Smooth muscle cell (in vitro differentiated cells): ENCODE measurements around the gene C13orf46. TPM values are rescaled to one million over a fixed set of nuclear protein-coding genes. Genes with fewer than 3 reads are reported as not detected.

Experiments used
- DNase-seq: peaks from one replicate; lab custom pipeline; 2025; ENCODE audit not compliant: unreplicated experiment; lab: John Stamatoyannopoulos, UW
- H2AFZ ChIP-seq: fragments of 200-600 bp; sonication (generic); 2 replicates; pipeline ENCODE4 v1.6.0; 2016; ENCODE audit warnings: antibody characterized with exemption, low read depth, mild to moderate bottlenecking
- H3F3A ChIP-seq: fragments of 200-600 bp; sonication (generic); 2 replicates; pipeline ENCODE4 v1.6.0; 2017; ENCODE audit warnings: antibody characterized with exemption, low read depth
- H3K27ac ChIP-seq: fragments of 200-600 bp; sonication (generic); 2 replicates; pipeline ENCODE4 v1.5.1; 2016; ENCODE audit warnings: low read depth, mild to moderate bottlenecking
- H3K27me3 ChIP-seq: fragments of 200-600 bp; sonication (generic); 2 replicates; pipeline ENCODE4 v1.6.1; 2016; ENCODE audit warnings: low read depth, mild to moderate bottlenecking
- H3K36me3 ChIP-seq: fragments of 200-600 bp; sonication (generic); 2 replicates; pipeline ENCODE4 v1.5.1; 2016; ENCODE audit warnings: low read depth
- H3K4me1 ChIP-seq: fragments of 200-600 bp; sonication (generic); 2 replicates; pipeline ENCODE4 v1.5.1; 2016; ENCODE audit warnings: low read depth
- H3K4me2 ChIP-seq: fragments of 200-600 bp; sonication (generic); 2 replicates; pipeline ENCODE4 v1.6.0; 2016; ENCODE audit warnings: mild to moderate bottlenecking
- H3K4me3 ChIP-seq: fragments of 200-600 bp; sonication (generic); 2 replicates; pipeline ENCODE4 v1.5.1; 2016; ENCODE audit warnings: mild to moderate bottlenecking
- H3K79me2 ChIP-seq: fragments of 200-600 bp; sonication (generic); 2 replicates; pipeline ENCODE4 v1.6.0; 2016; ENCODE audit warnings: low read depth, mild to moderate bottlenecking
- H3K9ac ChIP-seq: fragments of 200-600 bp; sonication (generic); 2 replicates; pipeline ENCODE4 v1.6.0; 2016; ENCODE audit warnings: low read depth
- H3K9me3 ChIP-seq: fragments of 200-600 bp; sonication (generic); replicated peaks from 2 replicates; pipeline ENCODE4 v1.5.1; 2016; ENCODE audit warnings: low read depth
- H4K20me1 ChIP-seq: fragments of 200-600 bp; sonication (generic); 2 replicates; pipeline ENCODE4 v1.6.0; 2016; ENCODE audit warnings: low read depth
- WGBS: methylation state at CpG from one replicate; pipeline ENCODE4 v1.1.7; 2016; ENCODE audit warnings: low lambda C conversion rate; 5-methylcytosine and 5-hydroxymethylcytosine counted together
- polyA plus RNA-seq: library from polyadenylated mRNA; unstranded; fragments of >200 nt; fragmentation: Nextera tagmentation; extraction: Ambion mirVana; gene quantifications from 2 replicates; pipeline ENCODE4 v1.2.1, GENCODE V29; 2016
- total RNA-seq: library from RNA; depleted of rRNA; stranded (reverse); fragments of >200 nt; gene quantifications from 2 replicates; pipeline ENCODE4 v1.2.3, GENCODE V29; 2014
- TF ChIP-seq, protein P1 (sequence below): fragments of 200-600 bp; sonication (generic); IDR thresholded peaks from 2 replicates; pipeline ENCODE4 v1.5.1; 2017; ENCODE audit warnings: borderline replicate concordance, mild to moderate bottlenecking, antibody characterized with exemption; ENCODE audit not compliant: insufficient read depth, poor library complexity, severe bottlenecking

C13orf46 gene
- total and polyA plus RNA-seq, 2 experiments from 2014 or later = 0.26 to 5.8 TPM

- Histone ChIP-seq H3K27ac (no peak overlapping the region), H3K36me3 (no peaks in the 10 kb centered on the region), H3K4me2 (no peak overlapping the region), H3K4me3 (no peak overlapping the region), H4K20me1 (peaks cover 10% of the 10 kb centered on the region), H3K79me2 (no peaks in the 10 kb centered on the region), H3K9me3 (no peaks in the 10 kb centered on the region), H3K4me1 (no peaks in the 10 kb centered on the region), H3K9ac (no peak overlapping the region), H3F3A (no peaks in the 10 kb centered on the region), H2AFZ (no peak overlapping the region), H3K27me3 (no peaks in the 10 kb centered on the region)
- no peak for DNase-seq
- WGBS = 96% methylated on average over 15 of the region's 15 CpGs
- TF ChIP-seq, protein P1, sequence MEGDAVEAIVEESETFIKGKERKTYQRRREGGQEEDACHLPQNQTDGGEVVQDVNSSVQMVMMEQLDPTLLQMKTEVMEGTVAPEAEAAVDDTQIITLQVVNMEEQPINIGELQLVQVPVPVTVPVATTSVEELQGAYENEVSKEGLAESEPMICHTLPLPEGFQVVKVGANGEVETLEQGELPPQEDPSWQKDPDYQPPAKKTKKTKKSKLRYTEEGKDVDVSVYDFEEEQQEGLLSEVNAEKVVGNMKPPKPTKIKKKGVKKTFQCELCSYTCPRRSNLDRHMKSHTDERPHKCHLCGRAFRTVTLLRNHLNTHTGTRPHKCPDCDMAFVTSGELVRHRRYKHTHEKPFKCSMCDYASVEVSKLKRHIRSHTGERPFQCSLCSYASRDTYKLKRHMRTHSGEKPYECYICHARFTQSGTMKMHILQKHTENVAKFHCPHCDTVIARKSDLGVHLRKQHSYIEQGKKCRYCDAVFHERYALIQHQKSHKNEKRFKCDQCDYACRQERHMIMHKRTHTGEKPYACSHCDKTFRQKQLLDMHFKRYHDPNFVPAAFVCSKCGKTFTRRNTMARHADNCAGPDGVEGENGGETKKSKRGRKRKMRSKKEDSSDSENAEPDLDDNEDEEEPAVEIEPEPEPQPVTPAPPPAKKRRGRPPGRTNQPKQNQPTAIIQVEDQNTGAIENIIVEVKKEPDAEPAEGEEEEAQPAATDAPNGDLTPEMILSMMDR = no peak
Observed at GRCh38 chr13:113982296-113982661, 8.4 kb upstream of the C13orf46 start.

DNA sequence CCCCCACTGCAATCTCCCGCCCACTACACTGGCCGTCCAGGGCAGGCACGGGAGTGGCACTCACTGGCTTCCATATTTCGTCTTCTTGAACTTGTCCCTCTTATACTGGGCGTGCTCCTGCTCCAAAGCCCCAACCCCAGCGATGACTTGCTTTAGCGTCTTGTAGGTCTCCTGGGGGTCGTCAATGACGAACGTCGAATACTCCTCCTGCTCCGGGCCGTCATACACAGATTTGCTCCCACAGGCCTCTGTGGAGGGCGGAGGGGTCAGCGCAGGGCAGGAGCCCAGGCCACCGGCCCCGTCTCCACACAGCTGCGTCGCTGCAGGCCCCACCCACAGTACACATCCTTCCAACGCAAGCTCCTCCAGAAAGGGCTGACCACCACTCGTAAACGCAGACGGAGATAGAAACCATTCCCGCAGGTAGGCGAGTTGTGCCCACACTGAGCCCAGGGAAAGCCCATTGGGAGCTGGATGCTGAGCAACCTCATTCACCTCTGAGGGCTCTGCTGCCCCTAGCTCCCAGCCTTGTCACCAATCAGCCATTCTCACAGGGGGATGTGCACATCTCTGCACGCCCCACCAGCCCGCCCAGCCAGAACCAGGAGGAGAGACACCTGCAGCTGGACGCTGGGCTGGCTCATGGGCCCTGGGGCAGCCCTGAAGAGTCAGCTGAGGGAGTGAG lies 7.9 kb upstream of the C13orf46 start:
- Histone ChIP-seq H3K4me1 (no peaks in the 10 kb centered on the region), H3K9me3 (no peaks in the 10 kb centered on the region), H3K27ac (no peak overlapping the region), H2AFZ (no peak overlapping the region), H3K4me3 (no peak overlapping the region), H3K4me2 (no peak overlapping the region), H3K27me3 (no peaks in the 10 kb centered on the region), H4K20me1 (peaks cover 16% of the 10 kb centered on the region), H3K9ac (no peak overlapping the region), H3K79me2 (no peaks in the 10 kb centered on the region), H3K36me3 (no peaks in the 10 kb centered on the region), H3F3A (no peaks in the 10 kb centered on the region)
- 98% methylated on average over 26 of the region's 28 CpGs for WGBS
- TF ChIP-seq, protein P1 = no peak
- DNase-seq = no peak

GRCh38 chr13:113981194-113981605 lies 7.3 kb upstream of the C13orf46 start:
- Histone ChIP-seq H3K36me3 (no peaks in the 10 kb centered on the region), H3K79me2 (no peaks in the 10 kb centered on the region), H2AFZ (no peak overlapping the region), H3K4me3 (no peak overlapping the region), H3K27me3 (no peaks in the 10 kb centered on the region), H3K9ac (no peak overlapping the region), H3K4me2 (no peak overlapping the region), H3F3A (no peaks in the 10 kb centered on the region), H3K9me3 (no peaks in the 10 kb centered on the region), H4K20me1 (peaks cover 17% of the 10 kb centered on the region), H3K4me1 (no peaks in the 10 kb centered on the region), H3K27ac (no peak overlapping the region)
- no peak for DNase-seq
- TF ChIP-seq, protein P1 = no peak
- 97% methylated on average over 16 of the region's 16 CpGs for WGBS

- Histone ChIP-seq H3K36me3 (no peaks in the 10 kb centered on the region), H3K79me2 (no peaks in the 10 kb centered on the region), H2AFZ (no peak overlapping the region), H3K27ac (no peak overlapping the region), H3F3A (no peaks in the 10 kb centered on the region), H4K20me1 (peaks cover 17% of the 10 kb centered on the region), H3K9me3 (no peaks in the 10 kb centered on the region), H3K27me3 (no peaks in the 10 kb centered on the region), H3K4me3 (no peak overlapping the region), H3K4me1 (no peaks in the 10 kb centered on the region), H3K4me2 (no peak overlapping the region), H3K9ac (no peak overlapping the region)
- WGBS = over 99% methylated on average over 12 of the region's 12 CpGs
- TF ChIP-seq, protein P1 = no peak
- no peak for DNase-seq
Observed at GRCh38 chr13:113980489-113981064, 6.7 kb upstream of the C13orf46 start.
